Activated naive CD4-positive, alpha-beta T cell treated with Interleukin-2 at 50 U/mL for 16 hours (primary cell): ENCODE results near the gene RDH8.

Experiments
- DNase-seq: peaks from one replicate; pipeline ENCODE4 v3.0.0-alpha.2; 2020

RDH8 gene

DNA sequence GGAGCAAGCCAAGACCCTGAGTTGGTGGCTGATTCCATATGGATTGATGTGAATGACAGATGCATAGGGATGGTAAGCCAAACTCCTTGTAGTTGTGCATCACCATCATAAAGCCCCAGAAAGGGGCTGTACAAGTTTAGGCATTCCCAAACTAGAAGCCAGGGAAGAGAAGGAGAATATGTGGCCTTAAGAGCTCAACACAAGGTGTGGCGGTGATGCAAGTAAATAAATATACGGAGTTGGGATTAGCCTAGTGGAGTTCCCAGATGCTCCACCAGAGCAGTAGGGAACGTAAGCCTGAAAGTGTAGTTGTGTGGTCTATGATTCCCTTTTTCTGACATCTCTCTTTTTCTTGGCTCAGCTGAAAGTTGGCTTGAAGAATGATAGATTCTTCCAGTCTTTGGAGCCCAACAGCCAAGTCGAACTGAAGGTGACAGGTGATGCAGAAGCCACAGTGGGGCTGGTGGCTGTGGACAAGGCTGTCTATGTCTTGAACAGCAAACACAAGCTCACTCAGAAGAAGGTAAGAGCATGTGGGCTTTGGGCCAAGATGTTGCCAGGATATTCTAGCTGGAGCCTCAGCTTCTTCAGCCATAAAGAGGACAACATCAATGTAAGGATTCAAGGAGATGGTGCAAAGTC is 30.1 kb downstream of the RDH8 start:
- no peak for DNase-seq

DNA sequence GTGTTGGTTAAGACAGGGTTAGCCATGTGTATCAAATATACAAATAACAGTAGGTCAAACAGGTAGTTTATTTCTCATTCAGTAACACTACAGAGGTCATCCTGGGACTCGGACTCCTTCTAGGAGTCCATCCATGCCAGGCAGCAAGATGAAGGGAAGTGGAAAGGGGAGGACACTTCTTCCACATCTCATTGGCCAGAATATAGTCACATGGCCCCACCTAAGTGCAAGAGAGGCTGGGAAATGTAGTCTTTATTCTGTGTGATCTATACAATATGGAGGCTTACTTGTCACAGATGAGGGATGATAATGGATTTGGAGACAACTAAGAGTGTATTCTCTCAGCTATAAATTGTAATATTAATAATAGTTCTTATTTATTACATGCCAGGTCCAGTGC is 31.1 kb downstream of the RDH8 start:
- no peak for DNase-seq

DNA sequence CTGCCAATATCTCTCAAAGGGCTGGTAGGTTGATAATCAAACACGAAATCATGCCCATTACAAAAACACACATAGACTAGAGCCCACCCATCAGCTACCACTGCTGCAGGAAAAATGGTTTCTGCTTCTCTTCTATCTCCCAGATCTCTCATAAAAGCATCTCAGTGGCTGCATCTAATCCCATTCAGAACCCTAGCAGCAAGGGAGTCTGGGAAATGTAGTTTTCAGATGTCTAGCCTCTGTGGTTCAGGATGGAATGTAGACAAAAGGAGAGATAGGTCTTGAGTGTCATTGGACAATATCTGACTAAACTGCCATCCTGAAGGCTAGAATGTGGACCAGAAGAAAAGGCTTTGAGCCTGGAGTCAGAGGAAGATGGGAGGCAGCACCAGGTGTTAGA is 32.1 kb downstream of the RDH8 start:
- no peak for DNase-seq

DNA sequence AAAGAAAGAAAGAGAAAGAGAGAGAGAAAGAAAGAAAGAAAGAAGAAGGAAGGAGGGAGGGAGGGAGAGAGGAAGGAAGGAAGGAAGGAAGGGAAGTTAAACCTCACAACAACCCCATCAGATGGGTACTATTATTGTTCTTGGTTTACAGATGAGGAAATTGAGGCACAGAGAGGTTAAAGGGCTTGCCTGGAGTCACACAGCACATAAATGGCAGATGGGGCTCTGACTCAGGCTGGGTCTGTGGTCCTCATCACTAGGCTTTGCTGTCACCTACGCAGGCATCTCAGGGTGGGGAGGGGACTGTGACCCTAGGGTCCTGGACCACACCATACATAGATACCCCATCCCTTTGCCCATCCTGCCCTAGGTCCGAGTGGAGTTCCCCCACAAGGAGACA is 36.3 kb downstream of the RDH8 start:
- DNase-seq: no peak

DNA sequence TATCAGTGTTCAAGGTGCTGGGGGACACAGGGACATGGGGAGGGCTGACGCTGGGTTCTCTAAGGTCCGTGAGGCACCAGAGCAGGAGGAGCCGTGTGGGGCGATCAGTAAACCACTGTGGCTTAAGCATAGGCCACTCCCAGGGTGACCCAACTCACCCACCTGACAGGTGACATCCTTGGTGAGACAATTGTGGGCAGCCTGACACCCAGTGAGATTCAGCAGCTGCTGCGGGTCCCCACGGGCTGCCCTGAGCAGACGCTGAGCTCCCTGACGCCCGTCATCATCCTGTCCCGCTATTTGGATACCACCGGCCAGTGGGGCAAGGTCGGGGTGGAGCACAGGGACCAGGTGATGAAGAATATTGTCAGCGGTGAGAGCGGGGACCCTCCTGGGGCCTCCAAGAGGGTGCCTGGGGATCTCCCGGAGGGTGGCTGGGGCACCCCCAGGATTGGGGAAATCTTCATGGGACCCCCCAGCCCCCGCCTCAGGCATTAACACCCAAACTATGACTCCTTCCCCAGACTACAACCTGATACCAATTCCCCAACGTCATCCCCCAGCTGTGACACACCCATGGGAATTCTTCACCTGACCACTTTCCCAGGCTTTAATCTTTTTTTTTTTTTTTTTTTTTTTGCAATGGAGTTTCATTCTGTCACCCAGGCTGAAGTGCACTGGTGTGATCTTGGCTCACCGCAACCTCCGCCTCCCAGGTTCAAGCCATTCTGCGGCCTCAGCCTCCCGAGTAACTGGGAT is 39.5 kb downstream of the RDH8 start:
- no peak for DNase-seq

DNA sequence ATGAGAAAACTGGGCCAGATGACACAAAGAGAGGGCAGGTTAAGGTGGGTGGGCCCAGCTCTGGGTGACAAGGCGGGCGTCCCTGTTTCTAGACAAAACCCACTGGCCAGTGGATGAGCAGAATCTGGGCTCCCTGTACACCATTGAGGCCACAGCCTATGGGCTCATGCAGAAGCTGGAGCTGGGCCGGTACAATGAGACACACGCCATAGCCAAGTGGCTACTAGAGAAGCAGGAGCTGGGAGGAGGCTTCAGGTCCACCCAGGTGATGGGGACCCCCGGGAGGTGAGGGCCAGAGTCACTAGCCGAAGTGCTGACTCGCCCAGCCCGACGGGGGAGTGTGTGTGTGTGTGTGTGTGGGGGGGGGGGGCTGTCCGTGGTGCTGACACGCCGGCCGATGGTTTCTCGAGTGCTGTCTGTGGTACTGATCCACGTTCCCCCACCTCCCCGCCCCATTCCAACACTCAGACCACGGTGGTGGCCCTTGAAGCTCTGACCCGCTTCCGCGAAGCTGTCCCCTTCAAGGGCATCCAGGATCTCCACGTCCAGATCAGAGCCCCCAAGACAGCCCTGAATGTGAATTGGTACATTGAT is 48.5 kb downstream of the RDH8 start:
- DNase-seq: no peak

DNA sequence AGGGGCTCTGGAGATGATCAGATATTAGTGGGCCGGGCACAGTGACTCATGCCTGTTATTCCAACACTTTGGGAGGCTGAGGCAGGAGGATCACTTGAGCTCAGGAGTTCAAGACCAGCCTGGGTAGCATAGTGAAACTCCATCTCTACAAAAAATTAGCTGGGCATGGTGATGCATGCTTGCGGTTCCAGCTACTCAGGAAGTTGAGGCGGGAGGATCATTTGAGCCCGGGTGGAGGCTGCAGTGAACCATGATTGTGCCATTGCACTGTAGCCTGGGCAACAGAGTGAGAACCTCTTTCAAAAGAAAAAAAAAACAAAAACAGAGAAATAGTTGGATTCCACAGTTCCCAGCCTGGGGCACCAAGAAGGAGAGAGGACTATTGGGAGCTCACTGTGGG is 54.9 kb downstream of the RDH8 start:
- DNase-seq: no peak

DNA sequence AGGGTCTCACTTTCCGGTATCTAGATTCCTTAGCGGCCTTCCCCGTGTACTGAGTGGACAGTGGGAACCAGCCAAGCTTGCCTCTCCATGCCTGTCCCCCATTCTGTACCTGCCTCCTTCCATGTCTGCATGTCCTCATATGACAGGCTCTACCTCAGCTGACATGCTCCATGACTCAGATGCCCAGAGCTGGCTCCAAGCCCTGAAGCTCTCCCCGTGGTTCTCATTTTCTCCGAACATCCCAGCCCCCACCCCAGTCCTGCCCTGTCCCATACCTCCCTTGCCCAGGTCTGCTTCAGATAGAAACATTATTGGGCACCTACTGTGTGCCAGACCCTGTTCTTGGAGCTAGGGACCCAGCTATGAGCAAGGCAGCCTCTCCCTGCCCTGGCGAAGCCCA is 55.8 kb downstream of the RDH8 start:
- no peak for DNase-seq

DNA sequence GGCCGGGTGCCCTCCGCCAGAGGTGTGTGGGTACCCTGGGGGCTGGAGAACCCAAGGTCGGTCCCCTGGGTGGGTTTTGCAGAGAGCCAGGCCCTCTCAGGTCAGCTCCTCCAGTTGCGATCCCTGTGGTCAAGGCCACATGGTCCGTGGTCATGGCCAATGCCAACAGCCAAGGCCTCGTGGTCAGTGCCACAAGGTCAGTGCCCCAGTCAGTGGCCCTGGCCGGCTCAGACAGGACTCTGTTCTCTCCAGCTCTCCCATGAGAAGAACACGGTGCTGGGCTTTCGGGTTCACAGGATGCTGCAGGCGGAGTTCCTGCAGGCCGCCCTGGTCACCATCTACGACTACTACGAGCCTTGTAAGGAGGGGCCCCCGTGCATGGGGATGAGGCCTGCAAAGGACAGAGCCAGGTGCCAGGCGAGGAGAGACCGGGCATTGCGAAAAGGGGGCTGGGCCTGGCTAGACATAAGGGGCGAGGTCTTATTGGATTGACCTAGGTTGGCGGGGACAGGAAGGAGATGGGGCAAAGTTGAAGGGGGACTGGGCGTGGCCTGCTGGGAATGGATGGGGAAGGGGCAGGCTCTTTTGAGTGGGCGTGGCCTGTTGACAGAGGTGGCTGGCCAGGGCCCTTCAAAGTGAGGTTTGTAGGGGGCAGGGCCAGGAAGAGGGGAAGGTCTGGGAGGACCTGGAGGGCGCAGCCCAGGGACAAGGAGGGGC is 57.6 kb downstream of the RDH8 start:
- no peak for DNase-seq
